CD14-positive monocyte (primary cell): ENCODE data around the gene OLFM3. TPM values are rescaled to one million over a fixed set of nuclear protein-coding genes. Genes with fewer than 3 reads are reported as not detected.

ENCODE experiments used
- DNase-seq, 3 donors: peaks; one replicate each; pipeline ENCODE4 v3.0.0-alpha.2; 2011 to 2022
- H2AFZ ChIP-seq: 2 replicates; pipeline ENCODE4 v1.6.0; 2012; ENCODE audit warnings: mild to moderate bottlenecking, low read depth, low read length, inconsistent platforms; ENCODE audit not compliant: insufficient read depth, poor library complexity, severe bottlenecking
- H3K27ac ChIP-seq, 2 donors: 1 replicate in 1 of 2; 2 replicates in 1 of 2; pipeline ENCODE4 v1.5.1; 2012 to 2013; ENCODE audit warnings: low read length in 2 of 2, control low read depth in 1 of 2, inconsistent platforms in 1 of 2, low read depth in 1 of 2, mild to moderate bottlenecking in 1 of 2
- H3K27me3 ChIP-seq, 2 donors: one replicate each; pipeline versions ENCODE4 v1.6.0 to v1.6.1; 2011 to 2013; ENCODE audit warnings: low read length in 2 of 2; ENCODE audit not compliant: control insufficient read depth in 2 of 2, insufficient read depth in 2 of 2
- H3K36me3 ChIP-seq, 2 donors: replicated peaks in 1 of 2; 1 replicate in 1 of 2; 2 replicates in 1 of 2; pipeline versions ENCODE4 v1.5.1 to v1.6.1; 2012 to 2013; ENCODE audit warnings: low read length in 2 of 2, control low read depth in 1 of 2, inconsistent platforms in 1 of 2, mild to moderate bottlenecking in 1 of 2; ENCODE audit not compliant: insufficient read depth in 2 of 2, control insufficient read depth in 1 of 2
- H3K4me1 ChIP-seq, 2 donors: 1 replicate in 1 of 2; 2 replicates in 1 of 2; pipeline versions ENCODE4 v1.5.1 to v1.6.1; 2012 to 2013; ENCODE audit warnings: low read length in 2 of 2, control low read depth in 1 of 2, inconsistent platforms in 1 of 2, mild to moderate bottlenecking in 1 of 2, moderate library complexity in 1 of 2; ENCODE audit not compliant: insufficient read depth in 2 of 2, control insufficient read depth in 1 of 2
- H3K4me2 ChIP-seq: replicated peaks from 2 replicates; pipeline ENCODE3; 2012; ENCODE audit warnings: low read length, moderate library complexity, mild to moderate bottlenecking; ENCODE audit not compliant: poor library complexity, severe bottlenecking; ENCODE audit errors: extremely low read depth
- H3K4me3 ChIP-seq, 3 experiments: fragments of 200-600 bp in 1 of 3; sonication (generic) in 1 of 3; replicated peaks in 1 of 3; 1 replicate in 2 of 3; 2 replicates in 1 of 3; pipeline ENCODE4 v1.5.1; 2011 to 2013; ENCODE audit warnings: low read length in 3 of 3, mild to moderate bottlenecking in 3 of 3, control low read depth in 2 of 3, low read depth in 2 of 3, inconsistent platforms in 1 of 3, moderate library complexity in 1 of 3
- H3K79me2 ChIP-seq: 2 replicates; pipeline ENCODE4 v1.6.0; 2012; ENCODE audit warnings: mild to moderate bottlenecking, control low read depth, inconsistent platforms, low read length, moderate library complexity; ENCODE audit not compliant: insufficient read depth
- H3K9ac ChIP-seq: 2 replicates; pipeline ENCODE4 v1.6.0; 2017; ENCODE audit warnings: low read length, mild to moderate bottlenecking; ENCODE audit not compliant: insufficient read depth, poor library complexity, severe bottlenecking
- H3K9me3 ChIP-seq, 2 donors: replicated peaks in 1 of 2; 1 replicate in 1 of 2; 2 replicates in 1 of 2; pipeline versions ENCODE4 v1.5.1 to v1.6.1; 2012 to 2013; ENCODE audit warnings: low read length in 2 of 2, control low read depth in 1 of 2; ENCODE audit not compliant: control insufficient read depth in 1 of 2, insufficient read depth in 1 of 2
- H4K20me1 ChIP-seq: 2 replicates; pipeline ENCODE4 v1.6.0; 2012; ENCODE audit warnings: mild to moderate bottlenecking, low read length, control low read depth, moderate library complexity; ENCODE audit not compliant: insufficient read depth
- H3K27ac Mint-ChIP-seq, 7 donors: one replicate each; pipeline ENCODE4 v1.8.0; 2020; ENCODE audit warnings: mild to moderate bottlenecking in 7 of 7, mixed read lengths in 7 of 7, moderate library complexity in 6 of 7, inconsistent platforms in 2 of 7
- H3K27me3 Mint-ChIP-seq, 3 donors: one replicate each; pipeline ENCODE4 v1.8.0; 2021 to 2022; ENCODE audit warnings: low read depth in 3 of 3, mild to moderate bottlenecking in 3 of 3, mixed read lengths in 3 of 3, moderate library complexity in 3 of 3, inconsistent platforms in 1 of 3
- H3K36me3 Mint-ChIP-seq, 2 donors: one replicate each; pipeline ENCODE4 v1.8.0; 2020; ENCODE audit warnings: mixed read lengths in 2 of 2, inconsistent platforms in 1 of 2, mild to moderate bottlenecking in 1 of 2
- H3K4me1 Mint-ChIP-seq: one replicate; pipeline ENCODE4 v1.8.0; 2020; ENCODE audit warnings: mild to moderate bottlenecking, mixed read lengths
- H3K4me3 Mint-ChIP-seq, 2 donors: one replicate each; pipeline ENCODE4 v1.8.0; 2020; ENCODE audit warnings: mild to moderate bottlenecking in 2 of 2, mixed read lengths in 2 of 2, moderate library complexity in 1 of 2
- H3K9me3 Mint-ChIP-seq, 7 donors: one replicate each; pipeline ENCODE4 v1.8.0; 2020 to 2022; ENCODE audit warnings: mixed read lengths in 7 of 7, mild to moderate bottlenecking in 6 of 7, moderate library complexity in 6 of 7, inconsistent platforms in 2 of 7
- WGBS: methylation state at CpG from one replicate; pipeline ENCODE4 v1.1.5; 2013; ENCODE audit warnings: missing lambda C conversion rate; ENCODE audit not compliant: insufficient coverage; 5-methylcytosine and 5-hydroxymethylcytosine counted together
- intact Hi-C, 2 donors: fragments of 100-400 bp; cut with micrococcal nuclease; formaldehyde crosslinking; loops; one replicate each; pipeline versions ENCODE4 v1.15.0 to v1.15.1; 2023
- polyA plus RNA-seq, 3 donors: library from polyadenylated mRNA; depleted of rRNA in 1 of 3; unstranded in 2 of 3; stranded (reverse) in 1 of 3; fragments of 300-500 nt in 2 of 3; fragments of >200 nt in 1 of 3; fragmentation: Illumina TruSeq in 2 of 3; gene quantifications; 1 replicate in 2 of 3; 2 replicates in 1 of 3; pipeline ENCODE4 v1.2.3, GENCODE V29; 2012 to 2021
- TF ChIP-seq, protein P1 (sequence below): fragments of 200-600 bp; IDR thresholded peaks from one replicate; pipeline ENCODE4 v1.8.0; 2022; ENCODE audit warnings: antibody characterized with exemption, mild to moderate bottlenecking

OLFM3 gene
- polyA plus RNA-seq, 3 donors = not detected

DNA sequence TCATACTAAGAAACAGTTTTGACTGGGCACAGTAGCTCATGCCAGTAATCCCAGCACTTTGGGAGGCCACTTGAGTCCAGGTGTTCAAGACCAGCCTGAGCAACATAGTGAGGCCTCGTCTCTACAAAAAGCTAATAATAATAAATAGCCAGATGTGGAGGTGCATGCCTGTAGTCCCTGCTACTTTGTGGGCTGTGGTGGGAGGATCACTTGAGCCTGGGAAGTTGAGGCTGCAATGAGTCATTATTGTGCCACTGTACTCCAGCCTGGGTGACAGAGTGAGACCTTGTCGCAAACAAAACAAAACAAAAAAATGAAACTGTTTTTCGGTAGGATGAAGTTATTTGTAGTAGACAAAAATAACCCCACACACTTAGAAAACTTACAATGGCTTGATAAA lies 19.0 kb upstream of the OLFM3 start:
- Mint-ChIP-seq H3K36me3 (no peaks in the 10 kb centered on the region), H3K27me3 (no peaks in the 10 kb centered on the region), H3K27ac (no peak overlapping the region), H3K4me3 (no peak overlapping the region), H3K9me3 (peaks cover 3 to 13% (median 6%) of the 10 kb centered on the region in 7 donors), H3K4me1 (no peaks in the 10 kb centered on the region)
- H3K4me3 ChIP-seq = no peak overlapping the region
- DNase-seq = no peak
- TF ChIP-seq, protein P1, sequence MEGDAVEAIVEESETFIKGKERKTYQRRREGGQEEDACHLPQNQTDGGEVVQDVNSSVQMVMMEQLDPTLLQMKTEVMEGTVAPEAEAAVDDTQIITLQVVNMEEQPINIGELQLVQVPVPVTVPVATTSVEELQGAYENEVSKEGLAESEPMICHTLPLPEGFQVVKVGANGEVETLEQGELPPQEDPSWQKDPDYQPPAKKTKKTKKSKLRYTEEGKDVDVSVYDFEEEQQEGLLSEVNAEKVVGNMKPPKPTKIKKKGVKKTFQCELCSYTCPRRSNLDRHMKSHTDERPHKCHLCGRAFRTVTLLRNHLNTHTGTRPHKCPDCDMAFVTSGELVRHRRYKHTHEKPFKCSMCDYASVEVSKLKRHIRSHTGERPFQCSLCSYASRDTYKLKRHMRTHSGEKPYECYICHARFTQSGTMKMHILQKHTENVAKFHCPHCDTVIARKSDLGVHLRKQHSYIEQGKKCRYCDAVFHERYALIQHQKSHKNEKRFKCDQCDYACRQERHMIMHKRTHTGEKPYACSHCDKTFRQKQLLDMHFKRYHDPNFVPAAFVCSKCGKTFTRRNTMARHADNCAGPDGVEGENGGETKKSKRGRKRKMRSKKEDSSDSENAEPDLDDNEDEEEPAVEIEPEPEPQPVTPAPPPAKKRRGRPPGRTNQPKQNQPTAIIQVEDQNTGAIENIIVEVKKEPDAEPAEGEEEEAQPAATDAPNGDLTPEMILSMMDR = no peak
- no peaks in the 10 kb centered on the region for H3K36me3 ChIP-seq
- no peaks in the 10 kb centered on the region for H3K79me2 ChIP-seq
- no peak overlapping the region for H3K9ac ChIP-seq
- H4K20me1 ChIP-seq = no peaks in the 10 kb centered on the region
- no peak overlapping the region for H3K4me2 ChIP-seq
- peaks cover 0 to 6% of the 10 kb centered on the region in 2 donors for H3K9me3 ChIP-seq
- intact Hi-C loops = no loop called here
- H3K27me3 ChIP-seq = no peaks in the 10 kb centered on the region
- H3K27ac ChIP-seq = no peak overlapping the region
- H2AFZ ChIP-seq = no peak overlapping the region
- no CpG with 5 or more reads among the region's 3 CpGs for WGBS
- no peaks in the 10 kb centered on the region for H3K4me1 ChIP-seq

DNA sequence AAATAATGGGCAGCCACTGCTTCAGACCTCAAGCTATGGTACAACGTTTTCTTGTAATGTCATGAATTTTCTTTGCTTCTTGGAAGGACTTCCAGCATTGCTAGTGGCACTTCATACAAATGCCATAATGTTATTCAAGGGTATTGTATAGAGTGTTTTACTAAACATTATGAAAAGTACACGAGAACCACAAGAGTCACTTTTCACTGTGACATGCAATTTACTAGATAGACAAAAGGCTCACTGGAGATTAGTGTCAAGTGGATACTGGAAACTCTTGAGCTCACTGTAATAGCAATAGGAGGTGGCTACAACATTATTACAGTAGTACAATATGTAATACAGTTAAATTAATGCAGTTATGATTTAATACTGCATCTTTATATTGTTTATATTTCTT lies 5.3 kb upstream of the OLFM3 start:
- intact Hi-C loops = no loop called here
- H3K79me2 ChIP-seq = no peaks in the 10 kb centered on the region

More for the DNA sequence above, 5.3 kb upstream of the OLFM3 start:
- Histone ChIP-seq H3K4me1 (no peaks in the 10 kb centered on the region), H3K27ac (no peak overlapping the region), H3K4me3 (no peak overlapping the region), H3K9me3 (no peaks in the 10 kb centered on the region), H4K20me1 (no peaks in the 10 kb centered on the region), H3K36me3 (no peaks in the 10 kb centered on the region), H3K27me3 (peaks cover 0 to 4% of the 10 kb centered on the region in 2 donors), H3K4me2 (no peak overlapping the region), H2AFZ (no peak overlapping the region), H3K9ac (no peak overlapping the region)
- Mint-ChIP-seq H3K4me1 (no peaks in the 10 kb centered on the region), H3K36me3 (no peaks in the 10 kb centered on the region), H3K4me3 (no peak overlapping the region), H3K9me3 (peaks cover 0 to 5% (median 0%) of the 10 kb centered on the region in 7 donors), H3K27me3 (peaks cover under 1 to 7% (median 5%) of the 10 kb centered on the region in 3 donors), H3K27ac (no peak overlapping the region)
- no peak for DNase-seq
- no CpG with 5 or more reads among the region's 2 CpGs for WGBS
- TF ChIP-seq, protein P1 = no peak
